HEK293 (cell line): Measurements from ENCODE around the gene ARHGEF11.

Experiments
- CTCF ChIA-PET: fragments of 350-600 bp; formaldehyde crosslinking; extraction: SDS; loops from one replicate; lab custom pipeline; 2021; ENCODE audit warnings: antibody characterized with exemption; lab: Yijun Ruan, JAX
- POLR2A ChIA-PET: fragments of 300-600 bp; formaldehyde crosslinking; extraction: SDS; loops from one replicate; lab custom pipeline; 2020; ENCODE audit warnings: antibody characterized with exemption, inconsistent platforms; lab: Yijun Ruan, JAX
- H3K27ac ChIP-seq: fragments of 200-500 bp; sonication (Bioruptor generic); 2 replicates; pipeline ENCODE4 v1.5.1; 2014; ENCODE audit warnings: low read depth, low read length, control low read depth, inconsistent platforms; ENCODE audit errors: extremely low read depth
- H3K36me3 ChIP-seq, 2 experiments: fragments of 200-500 bp in 1 of 2; sonication (Bioruptor generic) in 1 of 2; 1 replicate in 1 of 2; 2 replicates in 1 of 2; pipeline ENCODE4 v1.5.1; 2014 to 2017; ENCODE audit warnings: inconsistent platforms in 2 of 2, low read length in 2 of 2; ENCODE audit not compliant: control insufficient read depth in 2 of 2, insufficient read depth in 1 of 2
- H3K4me1 ChIP-seq: fragments of 200-500 bp; sonication (Bioruptor generic); 2 replicates; pipeline ENCODE4 v1.5.1; 2014; ENCODE audit warnings: mild to moderate bottlenecking, low read length, inconsistent platforms; ENCODE audit not compliant: control insufficient read depth, insufficient read depth
- H3K4me3 ChIP-seq: 2 replicates; pipeline ENCODE4 v1.5.1; 2011; ENCODE audit warnings: low read depth, mild to moderate bottlenecking, control low read depth, low read length, moderate library complexity
- H3K9me3 ChIP-seq: fragments of 200-500 bp; sonication (Bioruptor generic); 2 replicates; pipeline ENCODE4 v1.5.1; 2014; ENCODE audit warnings: low read depth, low read length, inconsistent platforms; ENCODE audit not compliant: control insufficient read depth, insufficient read depth
- EGR2 ChIP-seq: fragments of 450-650 bp; formaldehyde crosslinking; IDR thresholded peaks from 2 replicates; pipeline ENCODE4 v1.5.1; 2016; ENCODE audit warnings: low read depth, missing biosample characterization, missing genetic modification characterization
- KLF1 ChIP-seq: fragments of 450-650 bp; formaldehyde crosslinking; IDR thresholded peaks from 2 replicates; pipeline ENCODE4 v1.5.1; 2016; ENCODE audit warnings: missing biosample characterization, missing genetic modification characterization
- KLF17 ChIP-seq: fragments of 450-650 bp; formaldehyde crosslinking; IDR thresholded peaks from 2 replicates; pipeline ENCODE4 v1.5.1; 2016; ENCODE audit warnings: missing biosample characterization, missing genetic modification characterization
- PBX3 ChIP-seq: sonication (generic); formaldehyde crosslinking; IDR thresholded peaks from 2 replicates; pipeline ENCODE4 v1.8.1; 2022; ENCODE audit warnings: mild to moderate bottlenecking, moderate library complexity, missing genetic modification reagents
- ZEB2 ChIP-seq: fragments of 450-650 bp; formaldehyde crosslinking; IDR thresholded peaks from 2 replicates; pipeline ENCODE4 v1.5.1; 2016; ENCODE audit warnings: missing biosample characterization, missing genetic modification characterization
- ZFHX2 ChIP-seq: fragments of 450-650 bp; formaldehyde crosslinking; conservative IDR thresholded peaks from 2 replicates; pipeline ENCODE4 v1.5.1; 2016; ENCODE audit warnings: missing biosample characterization, missing genetic modification characterization
- ZNF2 ChIP-seq: fragments of 450-650 bp; formaldehyde crosslinking; IDR thresholded peaks from 2 replicates; pipeline ENCODE4 v1.5.1; 2016; ENCODE audit warnings: missing biosample characterization, missing genetic modification characterization
- ZNF335 ChIP-seq: fragments of 450-650 bp; formaldehyde crosslinking; conservative IDR thresholded peaks from 2 replicates; pipeline ENCODE4 v1.5.1; 2016; ENCODE audit warnings: missing biosample characterization, missing genetic modification characterization
- ZNF426 ChIP-seq: fragments of 450-650 bp; formaldehyde crosslinking; IDR thresholded peaks from 2 replicates; pipeline ENCODE4 v1.5.1; 2017; ENCODE audit warnings: missing biosample characterization, missing genetic modification characterization, mild to moderate bottlenecking, inconsistent platforms, moderate library complexity
- ZNF510 ChIP-seq: fragments of 450-650 bp; formaldehyde crosslinking; IDR thresholded peaks from 2 replicates; pipeline ENCODE4 v1.5.1; 2018; ENCODE audit warnings: mild to moderate bottlenecking, missing genetic modification characterization, missing biosample characterization; ENCODE audit not compliant: insufficient replicate concordance
- ZNF518A ChIP-seq: fragments of 450-650 bp; formaldehyde crosslinking; conservative IDR thresholded peaks from 2 replicates; pipeline ENCODE4 v1.5.1; 2016; ENCODE audit warnings: low read depth, missing biosample characterization, missing genetic modification characterization
- ZNF658 ChIP-seq: fragments of 450-650 bp; formaldehyde crosslinking; IDR thresholded peaks from 2 replicates; pipeline ENCODE4; 2016; ENCODE audit warnings: missing biosample characterization, missing genetic modification characterization
- ZNF660 ChIP-seq: fragments of 450-650 bp; IDR thresholded peaks from 2 replicates; pipeline ENCODE4 v1.5.1; 2018; ENCODE audit warnings: missing biosample characterization, mild to moderate bottlenecking, missing genetic modification characterization
- ZNF692 ChIP-seq: fragments of 450-650 bp; formaldehyde crosslinking; IDR thresholded peaks from 2 replicates; pipeline ENCODE4 v1.5.1; 2016; ENCODE audit warnings: missing biosample characterization, missing genetic modification characterization
- ZNF707 ChIP-seq: fragments of 450-650 bp; formaldehyde crosslinking; IDR thresholded peaks from 2 replicates; pipeline ENCODE4 v1.5.1; 2016; ENCODE audit warnings: missing biosample characterization, missing genetic modification characterization
- ZSCAN23 ChIP-seq: fragments of 450-650 bp; formaldehyde crosslinking; IDR thresholded peaks from 2 replicates; pipeline ENCODE4 v1.5.1; 2016; ENCODE audit warnings: missing biosample characterization, missing genetic modification characterization
- ZSCAN30 ChIP-seq: fragments of 450-650 bp; IDR thresholded peaks from 2 replicates; pipeline ENCODE4 v1.5.1; 2018; ENCODE audit warnings: missing biosample characterization, mild to moderate bottlenecking, missing genetic modification characterization, moderate library complexity
- ZXDB ChIP-seq: fragments of 450-650 bp; formaldehyde crosslinking; IDR thresholded peaks from 2 replicates; pipeline ENCODE4 v1.5.1; 2016; ENCODE audit warnings: missing biosample characterization, missing genetic modification characterization
- TF ChIP-seq, protein P1 (sequence below): fragments of 450-650 bp; formaldehyde crosslinking; IDR thresholded peaks from 2 replicates; pipeline ENCODE4 v1.5.1; 2017; ENCODE audit warnings: missing biosample characterization, missing genetic modification characterization

The ARHGEF11 gene

DNA sequence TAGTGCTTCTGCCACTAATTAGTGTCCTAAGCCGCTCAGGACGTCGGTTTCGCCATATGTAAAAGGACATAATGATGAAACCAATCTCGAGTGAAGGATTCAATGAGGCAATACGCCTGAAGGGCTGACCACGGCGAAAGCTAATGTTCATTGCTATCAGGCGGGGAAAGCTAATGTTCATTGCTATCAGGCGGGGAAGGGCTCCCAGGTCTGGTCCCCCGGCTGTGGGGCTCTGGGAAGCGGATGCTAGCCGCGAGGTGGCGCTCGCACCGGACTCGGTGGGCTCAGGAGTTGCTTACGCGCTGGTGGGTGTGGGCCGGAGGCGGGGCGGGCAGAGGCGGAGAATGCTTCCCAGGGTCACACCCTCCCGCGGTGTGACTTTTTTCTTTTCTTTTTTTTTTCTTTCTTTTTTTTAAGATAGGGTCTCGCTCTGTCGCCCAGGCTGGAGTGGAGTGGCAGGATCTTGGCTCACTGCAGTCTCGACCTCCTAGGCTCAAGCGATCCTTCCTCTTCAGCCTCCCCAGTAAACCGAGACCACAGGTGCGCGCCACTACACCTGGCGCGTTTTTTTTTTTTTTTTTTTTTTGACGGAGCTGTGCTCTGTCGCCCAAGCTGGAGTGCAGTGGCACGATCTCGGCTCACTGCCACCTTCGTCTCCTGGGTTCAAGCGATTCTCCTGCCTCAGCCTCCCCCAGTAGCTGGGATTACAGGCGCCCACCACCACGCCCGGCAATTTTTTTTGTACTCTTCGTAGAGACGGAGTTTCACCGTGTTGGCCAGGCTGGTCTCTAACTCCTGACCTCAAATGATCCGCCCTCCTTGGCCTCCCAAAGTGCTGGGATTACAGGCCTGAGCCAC is 153.1 kb downstream of the ARHGEF11 start (continued):
- TF ChIP-seq ZNF692 (tag by site-specific recombination) (peak; percentile 47), PBX3 (CRISPR knock-in tag) (no peak), ZFHX2 (tag by site-specific recombination) (peak; percentile 94), ZEB2 (tag by site-specific recombination) (peak; percentile 61), KLF1 (tag by site-specific recombination) (peak; percentile 87)

- Histone ChIP-seq H3K36me3 (no peaks in the 10 kb centered on the region), H3K4me1 (no peaks in the 10 kb centered on the region), H3K27ac (no peak overlapping the region), H3K4me3 (no peak overlapping the region), H3K9me3 (no peaks in the 10 kb centered on the region)
- ChIA-PET CTCF (interaction anchor here (0.6 to 10.2 kb wide), 43 partner anchors 8 to 267 kb away, joined by 3 to 199 read pairs (median 6); partner anchors contain the start of genes INSRR, ISG20L2, LRRC71 and METTL25B), POLR2A (interaction anchor here (0.6 to 1.3 kb wide), 6 partner anchors 36 to 184 kb away, joined by 3 to 5 read pairs (median 3); partner anchors contain the start of genes ISG20L2 and METTL25B)
- TF ChIP-seq, protein P1, sequence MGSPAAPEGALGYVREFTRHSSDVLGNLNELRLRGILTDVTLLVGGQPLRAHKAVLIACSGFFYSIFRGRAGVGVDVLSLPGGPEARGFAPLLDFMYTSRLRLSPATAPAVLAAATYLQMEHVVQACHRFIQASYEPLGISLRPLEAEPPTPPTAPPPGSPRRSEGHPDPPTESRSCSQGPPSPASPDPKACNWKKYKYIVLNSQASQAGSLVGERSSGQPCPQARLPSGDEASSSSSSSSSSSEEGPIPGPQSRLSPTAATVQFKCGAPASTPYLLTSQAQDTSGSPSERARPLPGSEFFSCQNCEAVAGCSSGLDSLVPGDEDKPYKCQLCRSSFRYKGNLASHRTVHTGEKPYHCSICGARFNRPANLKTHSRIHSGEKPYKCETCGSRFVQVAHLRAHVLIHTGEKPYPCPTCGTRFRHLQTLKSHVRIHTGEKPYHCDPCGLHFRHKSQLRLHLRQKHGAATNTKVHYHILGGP = no peak
- TF ChIP-seq ZNF658 (tag by site-specific recombination) (no peak), ZNF707 (tag by site-specific recombination) (no peak), ZSCAN30 (tag by site-specific recombination) (peak; percentile 75), ZNF660 (tag by site-specific recombination) (peak; percentile 84), ZNF426 (tag by site-specific recombination) (no peak), KLF17 (tag by site-specific recombination) (peak; percentile 26; the same call in 1 of the 2 replicates), ZNF335 (tag by site-specific recombination) (peak; percentile 34; the same call in 1 of the 2 replicates), ZNF2 (tag by site-specific recombination) (peak; percentile 30; the same call in 1 of the 2 replicates), ZNF510 (tag by site-specific recombination) (no peak), EGR2 (peak; percentile 32; the same call in 1 of the 2 replicates), ZSCAN23 (no peak), ZNF518A (tag by site-specific recombination) (peak; percentile 80), ZXDB (tag by site-specific recombination) (0 out of 2 replicates have a peak, but pooled peaks have one; percentile 19)
These were observed 155.6 kb downstream of the ARHGEF11 start for GRCh38 chr1:156889802-156890580.
